ENCODE measurements around the gene CMTM2. TPM values are rescaled to one million over a fixed set of nuclear protein-coding genes. Genes with fewer than 3 reads are reported as not detected.
A peak's percentile ranks its signal among the peaks of the same experiment; 100 is the strongest.

Gene CMTM2
- total and polyA plus RNA-seq, 9 of the 15 experiments (the other 6 are each of a cell fraction or from before 2014, with no cell fraction given), result not detected

DNA sequence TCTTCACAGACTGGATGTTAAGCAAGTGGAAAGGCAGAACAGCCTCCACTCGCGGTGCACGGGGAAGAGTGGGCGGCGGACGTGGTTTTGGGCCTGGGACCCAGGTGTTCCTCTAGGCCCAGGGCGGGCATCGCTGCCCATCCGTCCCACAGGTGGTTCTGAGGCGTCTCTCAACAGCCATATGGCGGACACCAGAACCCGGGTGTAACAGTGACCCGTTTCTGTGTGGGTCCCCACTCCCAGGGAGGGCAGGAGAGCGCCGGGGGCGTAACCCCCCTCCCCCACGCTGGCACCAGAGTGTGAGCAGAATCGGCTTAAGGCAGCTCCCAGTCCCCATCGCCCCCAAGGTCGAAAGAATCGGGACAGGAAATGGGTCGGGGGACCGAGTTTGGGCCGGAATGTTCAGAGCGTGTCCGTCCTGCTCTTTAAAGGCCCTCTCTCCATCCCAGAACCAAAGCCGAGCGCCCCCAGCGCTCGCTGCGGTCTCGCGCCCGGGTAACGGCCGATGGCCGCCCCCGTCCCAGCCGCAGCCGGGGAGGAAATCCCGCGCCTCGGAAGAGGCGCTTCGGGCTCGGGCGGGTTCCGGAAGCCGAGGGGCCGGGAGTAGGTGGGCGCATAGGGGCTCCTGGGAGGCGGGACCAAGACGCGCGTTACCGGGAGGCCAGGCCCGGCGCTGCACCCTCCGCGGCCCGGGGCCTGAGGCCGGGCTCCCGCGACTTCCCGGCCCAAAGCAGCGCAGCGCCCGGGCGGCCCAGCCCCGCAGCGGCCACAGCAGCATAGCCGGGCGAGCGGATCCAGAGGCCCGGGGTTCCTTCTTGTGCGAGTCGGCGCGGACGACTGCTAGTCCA is 29.8 kb upstream of the CMTM2 start, which contains the start of gene TK2 (continued):
- no peak for TF ChIP-seq GTF2A2 (tag; IDR thresholded peaks at IDR 0.05)
- TF ChIP-seq NCOA2 (IDR thresholded peaks at IDR 0.05; ENCODE audit: partially characterized antibody in 2 of 2), result no peak
- no peak for TF ChIP-seq ZNF668 (CRISPR knock-in tag; IDR thresholded peaks at IDR 0.05)
- no peak for TF ChIP-seq KLF13 (tag; IDR thresholded peaks at IDR 0.05; ENCODE audit: borderline replicate concordance, low read depth)
- TF ChIP-seq POLR2AphosphoS5 (IDR thresholded peaks at IDR 0.05; ENCODE audit: control insufficient read depth, insufficient read depth, low read depth, low read length), result no peak
- no peak for TF ChIP-seq SOX6 (IDR thresholded peaks at IDR 0.05)
- no peak for TF ChIP-seq ESRRB (CRISPR knock-in tag; IDR thresholded peaks at IDR 0.05; ENCODE audit: borderline replicate concordance)
- TF ChIP-seq KLF6 (CRISPR knock-in tag; IDR thresholded peaks at IDR 0.05; ENCODE audit: borderline replicate concordance), result no peak
- peak; percentile 60 for TF ChIP-seq CHD1 (IDR thresholded peaks at IDR 0.05; ENCODE audit: low read length)
- TF ChIP-seq, protein P1, sequence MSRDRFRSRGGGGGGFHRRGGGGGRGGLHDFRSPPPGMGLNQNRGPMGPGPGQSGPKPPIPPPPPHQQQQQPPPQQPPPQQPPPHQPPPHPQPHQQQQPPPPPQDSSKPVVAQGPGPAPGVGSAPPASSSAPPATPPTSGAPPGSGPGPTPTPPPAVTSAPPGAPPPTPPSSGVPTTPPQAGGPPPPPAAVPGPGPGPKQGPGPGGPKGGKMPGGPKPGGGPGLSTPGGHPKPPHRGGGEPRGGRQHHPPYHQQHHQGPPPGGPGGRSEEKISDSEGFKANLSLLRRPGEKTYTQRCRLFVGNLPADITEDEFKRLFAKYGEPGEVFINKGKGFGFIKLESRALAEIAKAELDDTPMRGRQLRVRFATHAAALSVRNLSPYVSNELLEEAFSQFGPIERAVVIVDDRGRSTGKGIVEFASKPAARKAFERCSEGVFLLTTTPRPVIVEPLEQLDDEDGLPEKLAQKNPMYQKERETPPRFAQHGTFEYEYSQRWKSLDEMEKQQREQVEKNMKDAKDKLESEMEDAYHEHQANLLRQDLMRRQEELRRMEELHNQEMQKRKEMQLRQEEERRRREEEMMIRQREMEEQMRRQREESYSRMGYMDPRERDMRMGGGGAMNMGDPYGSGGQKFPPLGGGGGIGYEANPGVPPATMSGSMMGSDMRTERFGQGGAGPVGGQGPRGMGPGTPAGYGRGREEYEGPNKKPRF (IDR thresholded peaks at IDR 0.05; ENCODE audit: low read depth, low read length), result no peak
- peak; percentile 83 for TF ChIP-seq GTF2E2 (tag; IDR thresholded peaks at IDR 0.05)
- peak; percentile 37; the same call in 1 of the 2 replicates for TF ChIP-seq KDM2B (CRISPR knock-in tag; IDR thresholded peaks at IDR 0.05)
- no peak for TF ChIP-seq HDAC8 (tag; IDR thresholded peaks at IDR 0.05)
- TF ChIP-seq NUFIP1 (IDR thresholded peaks at IDR 0.05; ENCODE audit: partially characterized antibody), result no peak
- TF ChIP-seq OTX1 (CRISPR knock-in tag; IDR thresholded peaks at IDR 0.05), result no peak
- no peak for TF ChIP-seq ZNF347 (CRISPR knock-in tag; IDR thresholded peaks at IDR 0.05; ENCODE audit: low read depth)
- no peak for TF ChIP-seq ZNF436 (CRISPR knock-in tag; IDR thresholded peaks at IDR 0.05)
- TF ChIP-seq ZNF121 (CRISPR knock-in tag; conservative IDR thresholded peaks at IDR 0.05), result no peak
- TF ChIP-seq, protein P2, sequence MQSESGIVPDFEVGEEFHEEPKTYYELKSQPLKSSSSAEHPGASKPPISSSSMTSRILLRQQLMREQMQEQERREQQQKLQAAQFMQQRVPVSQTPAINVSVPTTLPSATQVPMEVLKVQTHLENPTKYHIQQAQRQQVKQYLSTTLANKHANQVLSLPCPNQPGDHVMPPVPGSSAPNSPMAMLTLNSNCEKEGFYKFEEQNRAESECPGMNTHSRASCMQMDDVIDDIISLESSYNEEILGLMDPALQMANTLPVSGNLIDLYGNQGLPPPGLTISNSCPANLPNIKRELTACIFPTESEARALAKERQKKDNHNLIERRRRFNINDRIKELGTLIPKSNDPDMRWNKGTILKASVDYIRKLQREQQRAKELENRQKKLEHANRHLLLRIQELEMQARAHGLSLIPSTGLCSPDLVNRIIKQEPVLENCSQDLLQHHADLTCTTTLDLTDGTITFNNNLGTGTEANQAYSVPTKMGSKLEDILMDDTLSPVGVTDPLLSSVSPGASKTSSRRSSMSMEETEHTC (IDR thresholded peaks at IDR 0.05), result no peak
- no peak for TF ChIP-seq ZC3H4 (CRISPR knock-in tag; IDR thresholded peaks at IDR 0.05; ENCODE audit: borderline replicate concordance)
- TF ChIP-seq DDX20 (tag; IDR thresholded peaks at IDR 0.05; ENCODE audit: low read depth), result no peak
- TF ChIP-seq MEF2D (tag; conservative IDR thresholded peaks at IDR 0.05; ENCODE audit: low read depth), result no peak

Measured in K562 (cell line).